GM12892 (cell line): ENCODE results near the gene NR4A1.

Experiments used
- POLR2A ChIP-seq: IDR thresholded peaks from 2 replicates; pipeline ENCODE4 v1.6.1; 2011; ENCODE audit warnings: low read depth, low read length, control low read depth
- POLR2AphosphoS5 ChIP-seq: IDR thresholded peaks from 2 replicates; pipeline ENCODE4 v1.6.1; 2011; ENCODE audit warnings: low read depth, low read length, control low read depth

DNA sequence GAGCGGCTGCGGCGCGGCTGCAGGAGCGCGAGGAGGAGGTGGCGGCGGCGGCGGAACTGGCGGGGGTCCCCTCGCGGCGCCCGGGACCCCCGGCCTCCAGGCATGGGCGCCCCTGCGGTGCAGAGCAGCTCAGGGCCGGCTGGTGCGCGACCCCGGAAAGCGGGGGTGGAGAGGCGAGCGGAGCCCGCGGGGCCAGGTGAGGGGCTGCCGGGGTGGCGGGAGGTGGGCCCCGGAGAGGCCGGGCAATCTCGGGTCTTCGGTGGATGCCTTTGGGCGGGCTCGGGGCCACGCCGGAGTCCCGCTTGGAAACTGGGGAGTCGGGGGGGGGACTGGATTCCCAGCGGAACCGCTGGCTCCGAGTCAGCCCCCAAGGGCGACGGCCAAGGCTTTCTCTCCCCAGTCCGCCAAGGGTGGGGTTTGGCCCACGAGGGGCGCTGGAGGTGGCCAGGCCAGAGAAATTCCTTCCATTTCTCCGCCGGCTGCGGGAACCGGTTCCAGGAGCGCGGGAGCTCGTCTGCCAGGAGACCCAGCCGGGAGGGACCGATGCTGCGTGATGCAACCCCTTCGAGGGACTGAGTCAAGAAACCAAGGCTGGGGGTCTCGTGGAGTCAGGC, 13.9 kb upstream of the NR4A1 start:
- TF ChIP-seq POLR2A (no peak), POLR2AphosphoS5 (no peak)
